HEK293 (cell line): ENCODE data around the gene MTOR.
A peak's percentile ranks its signal among the peaks of the same experiment; 100 is the strongest.

Experiments used
- ATF2 ChIP-seq: fragments of 450-650 bp; formaldehyde crosslinking; IDR thresholded peaks from 2 replicates; pipeline ENCODE4 v1.5.1; 2016; ENCODE audit warnings: missing biosample characterization, missing genetic modification characterization, low read depth
- GLI2 ChIP-seq: fragments of 450-650 bp; formaldehyde crosslinking; IDR thresholded peaks from 2 replicates; pipeline ENCODE4; 2017; ENCODE audit warnings: missing biosample characterization, missing genetic modification characterization, low read depth, borderline replicate concordance
- REPIN1 ChIP-seq: fragments of 450-650 bp; formaldehyde crosslinking; IDR thresholded peaks from 2 replicates; pipeline ENCODE4 v1.5.1; 2017; ENCODE audit warnings: missing biosample characterization, missing genetic modification characterization, low read depth
- SCRT2 ChIP-seq: fragments of 450-650 bp; formaldehyde crosslinking; IDR thresholded peaks from 2 replicates; pipeline ENCODE4 v1.5.1; 2016; ENCODE audit warnings: missing biosample characterization, missing genetic modification characterization
- TSHZ1 ChIP-seq: fragments of 450-650 bp; formaldehyde crosslinking; IDR thresholded peaks from 2 replicates; pipeline ENCODE4 v1.5.1; 2016; ENCODE audit warnings: missing biosample characterization, missing genetic modification characterization, borderline replicate concordance
- WT1 ChIP-seq: fragments of 450-650 bp; formaldehyde crosslinking; IDR thresholded peaks from 2 replicates; pipeline ENCODE4 v1.5.1; 2016; ENCODE audit warnings: missing biosample characterization, missing genetic modification characterization
- ZBTB8A ChIP-seq: fragments of 450-650 bp; formaldehyde crosslinking; IDR thresholded peaks from 2 replicates; pipeline ENCODE4 v1.5.1; 2016; ENCODE audit warnings: missing biosample characterization, missing genetic modification characterization
- ZNF148 ChIP-seq: fragments of 450-650 bp; formaldehyde crosslinking; IDR thresholded peaks from 2 replicates; pipeline ENCODE4 v1.5.0; 2017; ENCODE audit warnings: missing biosample characterization, missing genetic modification characterization, borderline replicate concordance
- ZNF155 ChIP-seq: fragments of 450-650 bp; formaldehyde crosslinking; IDR thresholded peaks from 2 replicates; pipeline ENCODE4 v1.5.1; 2016; ENCODE audit warnings: missing biosample characterization, missing genetic modification characterization
- ZNF248 ChIP-seq: fragments of 450-650 bp; formaldehyde crosslinking; IDR thresholded peaks from 2 replicates; pipeline ENCODE4 v1.5.1; 2017; ENCODE audit warnings: missing biosample characterization, missing genetic modification characterization
- ZNF341 ChIP-seq: fragments of 450-650 bp; formaldehyde crosslinking; IDR thresholded peaks from 2 replicates; pipeline ENCODE4; 2016; ENCODE audit warnings: low read depth, missing biosample characterization, missing genetic modification characterization
- ZNF514 ChIP-seq: fragments of 450-650 bp; formaldehyde crosslinking; IDR thresholded peaks from 2 replicates; pipeline ENCODE4 v1.5.1; 2016; ENCODE audit warnings: missing biosample characterization, missing genetic modification characterization
- ZNF518A ChIP-seq: fragments of 450-650 bp; formaldehyde crosslinking; conservative IDR thresholded peaks from 2 replicates; pipeline ENCODE4 v1.5.1; 2016; ENCODE audit warnings: low read depth, missing biosample characterization, missing genetic modification characterization
- ZNF600 ChIP-seq: fragments of 450-650 bp; formaldehyde crosslinking; IDR thresholded peaks from 2 replicates; pipeline ENCODE4 v1.5.1; 2016; ENCODE audit warnings: missing biosample characterization, missing genetic modification characterization
- ZNF610 ChIP-seq: fragments of 450-650 bp; formaldehyde crosslinking; IDR thresholded peaks from 2 replicates; pipeline ENCODE4 v1.5.1; 2016; ENCODE audit warnings: missing biosample characterization, missing genetic modification characterization, borderline replicate concordance
- ZNF629 ChIP-seq: fragments of 450-650 bp; formaldehyde crosslinking; IDR thresholded peaks from 2 replicates; pipeline ENCODE4 v1.5.1; 2017; ENCODE audit warnings: missing biosample characterization, missing genetic modification characterization
- TF ChIP-seq, protein P1 (sequence below): fragments of 450-650 bp; formaldehyde crosslinking; IDR thresholded peaks from 2 replicates; pipeline ENCODE4 v1.5.1; 2017; ENCODE audit warnings: missing biosample characterization, missing genetic modification characterization
- TF ChIP-seq, protein P2 (sequence below): fragments of 450-650 bp; formaldehyde crosslinking; IDR thresholded peaks from 2 replicates; pipeline ENCODE4 v1.5.1; 2016; ENCODE audit warnings: missing biosample characterization, missing genetic modification characterization
- TF ChIP-seq, protein P3 (sequence below): fragments of 450-650 bp; formaldehyde crosslinking; IDR thresholded peaks from 2 replicates; pipeline ENCODE4 v1.5.1; 2017; ENCODE audit warnings: missing biosample characterization, mild to moderate bottlenecking, missing genetic modification characterization, moderate library complexity

MTOR gene

GRCh38 chr1:11281518-11282331, 19.4 kb upstream of the MTOR start (continued):
- no peak for TF ChIP-seq TSHZ1 (tag by site-specific recombination)
- TF ChIP-seq ZNF514 (tag by site-specific recombination): no peak
- no peak for TF ChIP-seq ATF2 (tag by site-specific recombination)
- no peak for TF ChIP-seq SCRT2
- TF ChIP-seq ZNF248: no peak
- peak; percentile 63 for TF ChIP-seq ZNF629 (tag by site-specific recombination)
- TF ChIP-seq, protein P1, sequence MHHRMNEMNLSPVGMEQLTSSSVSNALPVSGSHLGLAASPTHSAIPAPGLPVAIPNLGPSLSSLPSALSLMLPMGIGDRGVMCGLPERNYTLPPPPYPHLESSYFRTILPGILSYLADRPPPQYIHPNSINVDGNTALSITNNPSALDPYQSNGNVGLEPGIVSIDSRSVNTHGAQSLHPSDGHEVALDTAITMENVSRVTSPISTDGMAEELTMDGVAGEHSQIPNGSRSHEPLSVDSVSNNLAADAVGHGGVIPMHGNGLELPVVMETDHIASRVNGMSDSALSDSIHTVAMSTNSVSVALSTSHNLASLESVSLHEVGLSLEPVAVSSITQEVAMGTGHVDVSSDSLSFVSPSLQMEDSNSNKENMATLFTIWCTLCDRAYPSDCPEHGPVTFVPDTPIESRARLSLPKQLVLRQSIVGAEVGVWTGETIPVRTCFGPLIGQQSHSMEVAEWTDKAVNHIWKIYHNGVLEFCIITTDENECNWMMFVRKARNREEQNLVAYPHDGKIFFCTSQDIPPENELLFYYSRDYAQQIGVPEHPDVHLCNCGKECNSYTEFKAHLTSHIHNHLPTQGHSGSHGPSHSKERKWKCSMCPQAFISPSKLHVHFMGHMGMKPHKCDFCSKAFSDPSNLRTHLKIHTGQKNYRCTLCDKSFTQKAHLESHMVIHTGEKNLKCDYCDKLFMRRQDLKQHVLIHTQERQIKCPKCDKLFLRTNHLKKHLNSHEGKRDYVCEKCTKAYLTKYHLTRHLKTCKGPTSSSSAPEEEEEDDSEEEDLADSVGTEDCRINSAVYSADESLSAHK (tag by site-specific recombination): peak; percentile 50; the same call in 1 of the 2 replicates
- no peak for TF ChIP-seq ZBTB8A (tag by site-specific recombination)
- TF ChIP-seq ZNF600: peak; percentile 30; the same call in 1 of the 2 replicates
- peak; percentile 22; the same call in 1 of the 2 replicates for TF ChIP-seq WT1 (tag by site-specific recombination)
- TF ChIP-seq ZNF610 (tag by site-specific recombination): no peak
- no peak for TF ChIP-seq ZNF148 (tag by site-specific recombination)
- TF ChIP-seq, protein P2, sequence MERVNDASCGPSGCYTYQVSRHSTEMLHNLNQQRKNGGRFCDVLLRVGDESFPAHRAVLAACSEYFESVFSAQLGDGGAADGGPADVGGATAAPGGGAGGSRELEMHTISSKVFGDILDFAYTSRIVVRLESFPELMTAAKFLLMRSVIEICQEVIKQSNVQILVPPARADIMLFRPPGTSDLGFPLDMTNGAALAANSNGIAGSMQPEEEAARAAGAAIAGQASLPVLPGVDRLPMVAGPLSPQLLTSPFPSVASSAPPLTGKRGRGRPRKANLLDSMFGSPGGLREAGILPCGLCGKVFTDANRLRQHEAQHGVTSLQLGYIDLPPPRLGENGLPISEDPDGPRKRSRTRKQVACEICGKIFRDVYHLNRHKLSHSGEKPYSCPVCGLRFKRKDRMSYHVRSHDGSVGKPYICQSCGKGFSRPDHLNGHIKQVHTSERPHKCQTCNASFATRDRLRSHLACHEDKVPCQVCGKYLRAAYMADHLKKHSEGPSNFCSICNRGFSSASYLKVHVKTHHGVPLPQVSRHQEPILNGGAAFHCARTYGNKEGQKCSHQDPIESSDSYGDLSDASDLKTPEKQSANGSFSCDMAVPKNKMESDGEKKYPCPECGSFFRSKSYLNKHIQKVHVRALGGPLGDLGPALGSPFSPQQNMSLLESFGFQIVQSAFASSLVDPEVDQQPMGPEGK (tag by site-specific recombination): no peak
- no peak for TF ChIP-seq GLI2
- no peak for TF ChIP-seq REPIN1 (tag by site-specific recombination)
- no peak for TF ChIP-seq ZNF155 (tag by site-specific recombination)
- no peak for TF ChIP-seq ZNF518A
- no peak for TF ChIP-seq ZNF341 (tag by site-specific recombination)
- TF ChIP-seq, protein P3, sequence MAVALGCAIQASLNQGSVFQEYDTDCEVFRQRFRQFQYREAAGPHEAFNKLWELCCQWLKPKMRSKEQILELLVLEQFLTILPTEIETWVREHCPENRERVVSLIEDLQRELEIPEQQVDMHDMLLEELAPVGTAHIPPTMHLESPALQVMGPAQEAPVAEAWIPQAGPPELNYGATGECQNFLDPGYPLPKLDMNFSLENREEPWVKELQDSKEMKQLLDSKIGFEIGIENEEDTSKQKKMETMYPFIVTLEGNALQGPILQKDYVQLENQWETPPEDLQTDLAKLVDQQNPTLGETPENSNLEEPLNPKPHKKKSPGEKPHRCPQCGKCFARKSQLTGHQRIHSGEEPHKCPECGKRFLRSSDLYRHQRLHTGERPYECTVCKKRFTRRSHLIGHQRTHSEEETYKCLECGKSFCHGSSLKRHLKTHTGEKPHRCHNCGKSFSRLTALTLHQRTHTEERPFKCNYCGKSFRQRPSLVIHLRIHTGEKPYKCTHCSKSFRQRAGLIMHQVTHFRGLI (tag by site-specific recombination): no peak
